PC-3 (cell line): ENCODE results near the gene TTC23. TPM values are rescaled to one million over a fixed set of nuclear protein-coding genes. Genes with fewer than 3 reads are reported as not detected.

Source experiments
- ATAC-seq: fragments of 200-7000 bp; cut with Tn5 transposase; 2 replicates; pipeline ENCODE4 v1.9.1; 2020; ENCODE audit warnings: mild to moderate bottlenecking, moderate library complexity
- BruUV-seq: library from RNA; stranded (reverse); fragments of 400-500 nt; replicated peaks from 2 replicates; lab custom pipeline; 2021; lab: Mats Ljungman, UMichigan
- CTCF ChIA-PET: fragments of 300-600 bp; sonication (Branson Sonifier 250); formaldehyde crosslinking; loops from one replicate; lab custom pipeline; 2022; ENCODE audit warnings: antibody characterized with exemption; lab: Charles Lee
- POLR2A ChIA-PET: fragments of 300-600 bp; sonication (Branson Sonifier 250); formaldehyde crosslinking; loops from one replicate; lab custom pipeline; 2022; ENCODE audit warnings: antibody characterized with exemption; ENCODE audit not compliant: unreplicated experiment; lab: Charles Lee
- DNase-seq: peaks from one replicate; pipeline ENCODE4 v3.0.0-alpha.2; 2015
- H2AFZ ChIP-seq: fragments of 300-600 bp; sonication (generic); 2 replicates; pipeline ENCODE4 v1.6.0; 2016; ENCODE audit warnings: antibody characterized with exemption, low read length
- H3F3A ChIP-seq: fragments of 300-600 bp; sonication (generic); one replicate; pipeline ENCODE4 v1.6.0; 2017; ENCODE audit warnings: antibody characterized with exemption, low read length, control low read depth, mild to moderate bottlenecking; ENCODE audit not compliant: unreplicated experiment
- H3K27ac ChIP-seq: fragments of 300-600 bp; sonication (generic); 2 replicates; pipeline ENCODE4 v1.5.1; 2016; ENCODE audit warnings: mild to moderate bottlenecking, low read length
- H3K27me3 ChIP-seq: fragments of 300-600 bp; sonication (generic); 2 replicates; pipeline ENCODE4 v1.6.1; 2016; ENCODE audit warnings: low read length, mixed read lengths
- H3K36me3 ChIP-seq: fragments of 300-600 bp; sonication (generic); 2 replicates; pipeline ENCODE4 v1.6.1; 2016; ENCODE audit warnings: low read depth, mixed run types, low read length, mixed read lengths
- H3K4me1 ChIP-seq: fragments of 300-600 bp; sonication (generic); 2 replicates; pipeline ENCODE4 v1.5.1; 2016; ENCODE audit warnings: low read length; ENCODE audit not compliant: insufficient read depth
- H3K4me2 ChIP-seq: fragments of 300-600 bp; sonication (generic); 2 replicates; pipeline ENCODE4 v1.6.0; 2016; ENCODE audit warnings: low read length
- H3K4me3 ChIP-seq: fragments of 300-600 bp; sonication (generic); 2 replicates; pipeline ENCODE4 v1.5.1; 2016; ENCODE audit warnings: mild to moderate bottlenecking, low read length, mixed read lengths
- H3K79me2 ChIP-seq: fragments of 300-600 bp; sonication (generic); 2 replicates; pipeline ENCODE4 v1.6.1; 2017; ENCODE audit warnings: low read length, mixed read lengths
- H3K9ac ChIP-seq: fragments of 300-600 bp; sonication (generic); 2 replicates; pipeline ENCODE4 v1.6.0; 2016; ENCODE audit warnings: mild to moderate bottlenecking, low read length
- H3K9me2 ChIP-seq: fragments of 300-600 bp; sonication (generic); replicated peaks from 2 replicates; pipeline ENCODE4 v1.6.1; 2016; ENCODE audit warnings: mixed run types, low read length, mixed read lengths
- H3K9me3 ChIP-seq: fragments of 300-600 bp; sonication (generic); 2 replicates; pipeline ENCODE4 v1.6.1; 2016; ENCODE audit warnings: low read length, mixed read lengths
- H4K20me1 ChIP-seq: fragments of 300-600 bp; sonication (generic); 2 replicates; pipeline ENCODE4 v1.6.1; 2016; ENCODE audit warnings: low read length, mixed read lengths
- EZH2 ChIP-seq: fragments of 300-600 bp; sonication (generic); IDR thresholded peaks from one replicate; pipeline ENCODE4 v1.6.1; 2017; ENCODE audit warnings: antibody characterized with exemption, mild to moderate bottlenecking, low read length; ENCODE audit not compliant: unreplicated experiment
- EZH2phosphoT487 ChIP-seq: fragments of 300-600 bp; sonication (generic); IDR thresholded peaks from 2 replicates; pipeline ENCODE4 v1.6.1; 2018; ENCODE audit warnings: mild to moderate bottlenecking, antibody characterized with exemption, low read length, borderline replicate concordance
- intact Hi-C: fragments of 100-400 bp; cut with micrococcal nuclease; formaldehyde crosslinking; loops from 2 replicates; pipeline ENCODE4 v1.9.0; 2023
- total RNA-seq: library from RNA; depleted of rRNA; stranded (reverse); fragments of >200 nt; gene quantifications from 2 replicates; pipeline ENCODE4 v1.2.3, GENCODE V29; 2014
- TF ChIP-seq, protein P1 (sequence below): fragments of 300-600 bp; sonication (generic); conservative IDR thresholded peaks from 2 replicates; pipeline ENCODE4 v1.5.1; 2017; ENCODE audit warnings: antibody characterized with exemption, low read depth, mild to moderate bottlenecking, low read length

The TTC23 gene
- total RNA-seq, 1 experiment from 2014 or later: 10.4 TPM

DNA sequence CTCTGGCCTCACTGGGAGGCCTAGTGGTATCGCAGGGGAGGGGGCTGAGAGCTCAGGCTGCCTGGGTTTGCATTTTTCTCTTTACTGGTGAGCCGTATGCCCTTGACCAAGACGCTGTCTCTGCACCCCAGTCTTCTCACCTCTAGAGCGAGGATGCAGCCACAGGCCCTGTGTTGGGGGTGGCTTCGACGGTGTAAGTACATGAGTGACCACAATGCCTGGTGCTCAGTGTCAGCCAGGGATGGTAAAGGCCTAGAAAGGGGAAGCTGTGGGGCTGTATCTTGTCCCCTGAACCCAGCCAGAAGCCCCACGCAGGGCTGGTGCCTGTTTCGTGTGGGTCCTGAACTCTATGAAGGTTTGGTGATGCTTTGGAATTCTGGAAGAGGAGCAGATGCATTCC lies 124.7 kb downstream of the TTC23 start:
- H3K4me2 ChIP-seq: peak overlapping the region; percentile 81

DNA sequence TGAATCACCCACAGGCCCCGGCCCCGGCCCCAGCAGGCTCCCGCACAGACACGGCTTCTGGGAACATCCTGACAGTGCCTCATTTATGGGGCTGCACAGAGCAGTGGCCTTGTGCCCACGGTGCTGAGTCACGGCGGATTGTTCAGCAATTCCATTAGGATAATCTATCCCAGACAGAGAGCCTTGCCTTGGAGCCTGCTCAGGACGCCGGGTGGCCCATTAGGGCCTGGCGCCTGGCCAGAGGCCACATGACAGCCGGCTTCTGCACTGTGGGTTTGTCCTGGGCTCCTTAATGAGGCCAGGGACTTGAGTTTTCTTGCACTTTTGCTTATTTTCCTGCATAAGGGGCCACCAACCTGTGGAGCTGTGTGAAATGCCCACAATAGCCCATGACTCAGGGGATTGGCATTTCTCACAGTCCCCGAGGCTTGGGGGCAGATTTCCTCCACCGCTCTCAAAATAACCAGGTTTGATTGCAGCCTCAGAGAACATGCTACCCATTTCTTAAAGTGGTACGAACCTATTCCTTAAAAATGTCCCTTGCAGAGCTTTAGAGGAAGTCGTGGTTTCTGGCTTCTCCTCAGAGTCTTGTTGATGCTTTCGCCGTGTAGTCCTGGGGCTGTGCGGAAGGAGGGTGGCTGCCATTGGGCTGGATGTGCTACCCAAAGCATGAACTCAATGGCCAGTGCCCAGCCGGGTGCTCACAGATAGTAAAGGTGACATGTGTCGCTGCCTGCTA lies 125.5 kb downstream of the TTC23 start:
- H3F3A ChIP-seq: peaks cover 8% of the 10 kb centered on the region
- peak overlapping the region; percentile 68 for H3K9ac ChIP-seq
- BruUV-seq: no TSS peak
- TF ChIP-seq EZH2phosphoT487 (no peak), EZH2 (no peak)
- TF ChIP-seq, protein P1, sequence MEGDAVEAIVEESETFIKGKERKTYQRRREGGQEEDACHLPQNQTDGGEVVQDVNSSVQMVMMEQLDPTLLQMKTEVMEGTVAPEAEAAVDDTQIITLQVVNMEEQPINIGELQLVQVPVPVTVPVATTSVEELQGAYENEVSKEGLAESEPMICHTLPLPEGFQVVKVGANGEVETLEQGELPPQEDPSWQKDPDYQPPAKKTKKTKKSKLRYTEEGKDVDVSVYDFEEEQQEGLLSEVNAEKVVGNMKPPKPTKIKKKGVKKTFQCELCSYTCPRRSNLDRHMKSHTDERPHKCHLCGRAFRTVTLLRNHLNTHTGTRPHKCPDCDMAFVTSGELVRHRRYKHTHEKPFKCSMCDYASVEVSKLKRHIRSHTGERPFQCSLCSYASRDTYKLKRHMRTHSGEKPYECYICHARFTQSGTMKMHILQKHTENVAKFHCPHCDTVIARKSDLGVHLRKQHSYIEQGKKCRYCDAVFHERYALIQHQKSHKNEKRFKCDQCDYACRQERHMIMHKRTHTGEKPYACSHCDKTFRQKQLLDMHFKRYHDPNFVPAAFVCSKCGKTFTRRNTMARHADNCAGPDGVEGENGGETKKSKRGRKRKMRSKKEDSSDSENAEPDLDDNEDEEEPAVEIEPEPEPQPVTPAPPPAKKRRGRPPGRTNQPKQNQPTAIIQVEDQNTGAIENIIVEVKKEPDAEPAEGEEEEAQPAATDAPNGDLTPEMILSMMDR: no peak
- no peaks in the 10 kb centered on the region for H3K36me3 ChIP-seq
- H4K20me1 ChIP-seq: no peaks in the 10 kb centered on the region
- H3K27me3 ChIP-seq: no peaks in the 10 kb centered on the region
- peak overlapping the region; percentile 75 for H2AFZ ChIP-seq
- H3K27ac ChIP-seq: peak overlapping the region; percentile 96
- ATAC-seq (peak; percentile 91), DNase-seq (peak; percentile 96)
- CTCF ChIA-PET: interaction anchor here (0.8 kb wide), 1 partner anchor 19 kb away, joined by 3 read pairs; no protein-coding TSS in a partner anchor
- intact Hi-C loops: loop anchor here (1.0 kb wide), 2 partner anchors 19 to 89 kb away; partner anchors contain the start of gene SYNM
- 0 out of 2 replicates have a peak, but pooled peaks cover 3% of the 10 kb centered on the region for H3K79me2 ChIP-seq
- no peaks in the 10 kb centered on the region for H3K9me2 ChIP-seq
- peaks cover 27% of the 10 kb centered on the region for H3K4me1 ChIP-seq
- H3K9me3 ChIP-seq: no peaks in the 10 kb centered on the region
- H3K4me2 ChIP-seq: peak overlapping the region; percentile 81
- peak overlapping the region; percentile 59; the same call in 1 of the 2 replicates for H3K4me3 ChIP-seq
- POLR2A ChIA-PET: no interaction called here

More for the DNA sequence above, 124.7 kb downstream of the TTC23 start:
- intact Hi-C loops: loop anchor here (1.0 kb wide), 1 partner anchor 89 kb away; no protein-coding TSS in a partner anchor
- CTCF ChIA-PET: no interaction called here
- TF ChIP-seq EZH2phosphoT487 (no peak), EZH2 (no peak)
- TF ChIP-seq, protein P1: no peak
- Histone ChIP-seq H3K4me1 (peaks cover 27% of the 10 kb centered on the region), H3K9me2 (no peaks in the 10 kb centered on the region), H3K9me3 (no peaks in the 10 kb centered on the region), H2AFZ (no peak overlapping the region), H3F3A (peaks cover 8% of the 10 kb centered on the region), H3K79me2 (0 out of 2 replicates have a peak, but pooled peaks cover 3% of the 10 kb centered on the region), H3K9ac (peak overlapping the region; percentile 68), H3K36me3 (peaks cover 5% of the 10 kb centered on the region; the same call in 1 of the 2 replicates), H3K27me3 (no peaks in the 10 kb centered on the region), H3K27ac (peak overlapping the region; percentile 96), H4K20me1 (no peaks in the 10 kb centered on the region), H3K4me3 (peak overlapping the region; percentile 59; the same call in 1 of the 2 replicates)
- ATAC-seq (no peak), DNase-seq (no peak)
- POLR2A ChIA-PET: no interaction called here
- BruUV-seq: no TSS peak
